Natural killer cell (primary cell): ENCODE results near the gene KRT32. TPM values are rescaled to one million over a fixed set of nuclear protein-coding genes. Genes with fewer than 3 reads are reported as not detected.

Source experiments
- ATAC-seq, 3 donors: fragments of 150-1000 bp in 2 of 3; fragments of 200-7000 bp in 1 of 3; cut with Tn5 transposase; 1 replicate in 1 of 3; 2 replicates in 2 of 3; pipeline ENCODE4 v1.10.0; 2021; ENCODE audit warnings: mild to moderate bottlenecking in 2 of 3, moderate library complexity in 2 of 3
- DNase-seq, 2 donors: peaks; one replicate each; pipeline versions ENCODE4 v3.0.0 to v3.0.0-alpha.2; 2013 to 2021; ENCODE audit warnings: mixed read lengths in 1 of 2
- H3K27ac ChIP-seq: one replicate; pipeline ENCODE4 v1.5.1; 2013; ENCODE audit warnings: mild to moderate bottlenecking, low read length
- H3K27me3 ChIP-seq: one replicate; pipeline ENCODE4 v1.6.1; 2013; ENCODE audit warnings: low read length; ENCODE audit not compliant: control insufficient read depth, insufficient read depth
- H3K36me3 ChIP-seq: one replicate; pipeline ENCODE4 v1.6.1; 2013; ENCODE audit warnings: low read length; ENCODE audit not compliant: control insufficient read depth, insufficient read depth
- H3K4me1 ChIP-seq: one replicate; pipeline ENCODE4 v1.6.1; 2013; ENCODE audit warnings: low read length; ENCODE audit not compliant: control insufficient read depth, insufficient read depth
- H3K4me3 ChIP-seq: one replicate; pipeline ENCODE4 v1.5.1; 2013; ENCODE audit warnings: low read length
- H3K9me3 ChIP-seq: one replicate; pipeline ENCODE4 v1.6.1; 2013; ENCODE audit warnings: low read length; ENCODE audit not compliant: control insufficient read depth, insufficient read depth
- H3K27ac Mint-ChIP-seq, 2 donors: one replicate each; pipeline ENCODE4 v1.8.0; 2022; ENCODE audit warnings: mild to moderate bottlenecking in 2 of 2, mixed read lengths in 2 of 2, moderate library complexity in 1 of 2
- H3K27me3 Mint-ChIP-seq, 2 donors: one replicate each; pipeline ENCODE4 v1.8.0; 2022; ENCODE audit warnings: low read depth in 2 of 2, mixed read lengths in 2 of 2
- H3K36me3 Mint-ChIP-seq: one replicate; pipeline ENCODE4 v1.8.0; 2022; ENCODE audit warnings: mixed read lengths
- H3K4me1 Mint-ChIP-seq, 2 donors: one replicate each; pipeline ENCODE4 v1.8.0; 2022; ENCODE audit warnings: mixed read lengths in 2 of 2
- H3K4me3 Mint-ChIP-seq: one replicate; pipeline ENCODE4 v1.8.0; 2022; ENCODE audit warnings: mild to moderate bottlenecking, moderate library complexity, mixed read lengths
- H3K9me3 Mint-ChIP-seq, 2 donors: one replicate each; pipeline ENCODE4 v1.8.0; 2022; ENCODE audit warnings: mixed read lengths in 2 of 2
- CTCF ChIP-seq: fragments of 200-600 bp; IDR thresholded peaks from one replicate; pipeline ENCODE4 v1.8.0; 2022; ENCODE audit warnings: antibody characterized with exemption
- WGBS: methylation state at CpG from one replicate; pipeline ENCODE4 v1.1.7; 2013; ENCODE audit warnings: missing lambda C conversion rate; ENCODE audit not compliant: insufficient coverage; 5-methylcytosine and 5-hydroxymethylcytosine counted together
- intact Hi-C: fragments of 100-400 bp; cut with micrococcal nuclease; formaldehyde crosslinking; loops from one replicate; pipeline ENCODE4 v1.14.2; 2022
- total RNA-seq, 4 donors: library from RNA; stranded (reverse); fragments of 120-200 nt in 1 of 4; gene quantifications; one replicate each; pipeline versions ENCODE4 v1.2.3 to v1.2.4, GENCODE V29; 2013 to 2022

The KRT32 gene
- total RNA-seq, 3 donors from 2014 or later (not counting 1 experiment from before 2014, with no cell fraction given): not detected

- no peak for TF ChIP-seq CTCF
- H3K27ac ChIP-seq: no peak overlapping the region
- H3K36me3 ChIP-seq: no peaks in the 10 kb centered on the region
- intact Hi-C loops: no loop called here
- 100% methylated on average over 1 of the region's 1 CpG for WGBS
- peaks cover 20 to 44% of the 10 kb centered on the region in 2 donors for H3K27me3 Mint-ChIP-seq
- no peak overlapping the region for H3K27ac Mint-ChIP-seq
- H3K9me3 Mint-ChIP-seq: no peaks in the 10 kb centered on the region
- no peaks in the 10 kb centered on the region for H3K36me3 Mint-ChIP-seq
- no peak overlapping the region for H3K4me3 ChIP-seq
- no peak for ATAC-seq
- H3K4me1 Mint-ChIP-seq: no peaks in the 10 kb centered on the region
- H3K27me3 ChIP-seq: no peaks in the 10 kb centered on the region
- H3K4me1 ChIP-seq: no peaks in the 10 kb centered on the region
- DNase-seq: no peak
- no peak overlapping the region for H3K4me3 Mint-ChIP-seq
- H3K9me3 ChIP-seq: no peaks in the 10 kb centered on the region
Measured at GRCh38 chr17:41455236-41455635, 11.9 kb downstream of the KRT32 start.

GRCh38 chr17:41453066-41453465, 14.1 kb downstream of the KRT32 start:
- no peak overlapping the region for H3K4me3 ChIP-seq
- Mint-ChIP-seq H3K27ac (no peak overlapping the region), H3K4me3 (no peak overlapping the region), H3K36me3 (no peaks in the 10 kb centered on the region), H3K4me1 (no peaks in the 10 kb centered on the region), H3K9me3 (no peaks in the 10 kb centered on the region), H3K27me3 (peaks cover 19 to 53% of the 10 kb centered on the region in 2 donors)
- H3K4me1 ChIP-seq: no peaks in the 10 kb centered on the region
- H3K27ac ChIP-seq: no peak overlapping the region
- no peak for TF ChIP-seq CTCF
- WGBS: 78% methylated on average over 3 of the region's 3 CpGs
- no peaks in the 10 kb centered on the region for H3K27me3 ChIP-seq
- no peaks in the 10 kb centered on the region for H3K36me3 ChIP-seq
- no peaks in the 10 kb centered on the region for H3K9me3 ChIP-seq
- DNase-seq: no peak
- ATAC-seq: no peak
- intact Hi-C loops: no loop called here

GRCh38 chr17:41452281-41452680, 14.9 kb downstream of the KRT32 start:
- DNase-seq (no peak), ATAC-seq (no peak)
- Histone ChIP-seq H3K9me3 (no peaks in the 10 kb centered on the region), H3K4me3 (no peak overlapping the region), H3K36me3 (no peaks in the 10 kb centered on the region), H3K27ac (no peak overlapping the region), H3K27me3 (no peaks in the 10 kb centered on the region), H3K4me1 (no peaks in the 10 kb centered on the region)
- Mint-ChIP-seq H3K27ac (no peak overlapping the region), H3K36me3 (no peaks in the 10 kb centered on the region), H3K27me3 (peaks cover 19 to 53% of the 10 kb centered on the region in 2 donors), H3K9me3 (no peaks in the 10 kb centered on the region), H3K4me3 (no peak overlapping the region), H3K4me1 (no peaks in the 10 kb centered on the region)
- 39% methylated on average over 4 of the region's 4 CpGs for WGBS
- no peak for TF ChIP-seq CTCF
- intact Hi-C loops: no loop called here

GRCh38 chr17:41451154-41451728, 15.9 kb downstream of the KRT32 start:
- peaks cover 19 to 53% of the 10 kb centered on the region in 2 donors for H3K27me3 Mint-ChIP-seq
- TF ChIP-seq CTCF: no peak
- no peak overlapping the region for H3K4me3 Mint-ChIP-seq
- no peaks in the 10 kb centered on the region for H3K27me3 ChIP-seq
- 94% methylated on average over 2 of the region's 2 CpGs for WGBS
- H3K36me3 ChIP-seq: no peaks in the 10 kb centered on the region
- H3K36me3 Mint-ChIP-seq: no peaks in the 10 kb centered on the region
- no peaks in the 10 kb centered on the region for H3K9me3 ChIP-seq
- no peak for DNase-seq
- no peaks in the 10 kb centered on the region for H3K4me1 ChIP-seq
- ATAC-seq: no peak
- intact Hi-C loops: no loop called here
- no peak overlapping the region for H3K27ac Mint-ChIP-seq
- H3K4me1 Mint-ChIP-seq: no peaks in the 10 kb centered on the region
- H3K27ac ChIP-seq: no peak overlapping the region
- no peaks in the 10 kb centered on the region for H3K9me3 Mint-ChIP-seq
- no peak overlapping the region for H3K4me3 ChIP-seq
